ENCODE data around the gene PGAM2.

Gene PGAM2

DNA sequence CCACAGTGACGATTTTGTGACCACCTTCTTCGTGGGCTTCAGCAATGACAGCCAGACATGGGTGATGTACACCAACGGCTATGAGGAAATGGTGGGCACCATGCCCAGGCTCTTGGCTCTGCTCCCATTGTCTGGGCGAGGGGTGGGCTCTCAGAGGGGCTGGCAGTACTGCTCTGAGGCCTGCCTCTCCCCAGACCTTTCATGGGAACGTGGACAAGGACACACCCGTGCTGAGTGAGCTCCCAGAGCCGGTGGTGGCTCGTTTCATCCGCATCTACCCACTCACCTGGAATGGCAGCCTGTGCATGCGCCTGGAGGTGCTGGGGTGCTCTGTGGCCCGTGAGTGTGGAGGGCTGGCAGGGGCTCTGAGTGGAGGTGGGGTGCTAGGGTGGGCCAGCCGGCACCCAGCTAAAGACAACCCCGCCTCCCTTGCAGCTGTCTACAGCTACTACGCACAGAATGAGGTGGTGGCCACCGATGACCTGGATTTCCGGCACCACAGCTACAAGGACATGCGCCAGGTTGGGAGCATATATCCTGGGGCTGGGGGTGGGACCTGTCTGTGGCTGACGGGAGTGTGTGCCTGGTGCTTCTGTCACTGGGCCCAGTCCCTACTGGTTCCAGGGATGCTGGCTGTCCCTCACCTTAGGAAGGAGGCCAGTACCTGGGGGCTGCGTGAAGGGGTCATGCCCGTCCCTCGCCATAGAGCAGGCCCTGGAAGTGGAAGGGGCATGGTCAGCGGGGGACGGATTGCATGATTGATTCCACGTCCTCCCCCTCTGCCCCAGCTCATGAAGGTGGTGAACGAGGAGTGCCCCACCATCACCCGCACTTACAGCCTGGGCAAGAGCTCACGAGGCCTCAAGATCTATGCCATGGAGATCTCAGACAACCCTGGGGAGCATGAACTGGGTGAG, 45.6 kb upstream of the PGAM2 start:
- TF ChIP-seq, protein P1, sequence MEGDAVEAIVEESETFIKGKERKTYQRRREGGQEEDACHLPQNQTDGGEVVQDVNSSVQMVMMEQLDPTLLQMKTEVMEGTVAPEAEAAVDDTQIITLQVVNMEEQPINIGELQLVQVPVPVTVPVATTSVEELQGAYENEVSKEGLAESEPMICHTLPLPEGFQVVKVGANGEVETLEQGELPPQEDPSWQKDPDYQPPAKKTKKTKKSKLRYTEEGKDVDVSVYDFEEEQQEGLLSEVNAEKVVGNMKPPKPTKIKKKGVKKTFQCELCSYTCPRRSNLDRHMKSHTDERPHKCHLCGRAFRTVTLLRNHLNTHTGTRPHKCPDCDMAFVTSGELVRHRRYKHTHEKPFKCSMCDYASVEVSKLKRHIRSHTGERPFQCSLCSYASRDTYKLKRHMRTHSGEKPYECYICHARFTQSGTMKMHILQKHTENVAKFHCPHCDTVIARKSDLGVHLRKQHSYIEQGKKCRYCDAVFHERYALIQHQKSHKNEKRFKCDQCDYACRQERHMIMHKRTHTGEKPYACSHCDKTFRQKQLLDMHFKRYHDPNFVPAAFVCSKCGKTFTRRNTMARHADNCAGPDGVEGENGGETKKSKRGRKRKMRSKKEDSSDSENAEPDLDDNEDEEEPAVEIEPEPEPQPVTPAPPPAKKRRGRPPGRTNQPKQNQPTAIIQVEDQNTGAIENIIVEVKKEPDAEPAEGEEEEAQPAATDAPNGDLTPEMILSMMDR (IDR thresholded peaks at IDR 0.05; ENCODE audit: insufficient read depth, low read depth, low read length, missing control alignments): no peak
- DNase-seq (ENCODE audit: low read depth): no peak
- H3K4me3 ChIP-seq (ENCODE audit: low read depth, low read length): no peak overlapping the region

DNA sequence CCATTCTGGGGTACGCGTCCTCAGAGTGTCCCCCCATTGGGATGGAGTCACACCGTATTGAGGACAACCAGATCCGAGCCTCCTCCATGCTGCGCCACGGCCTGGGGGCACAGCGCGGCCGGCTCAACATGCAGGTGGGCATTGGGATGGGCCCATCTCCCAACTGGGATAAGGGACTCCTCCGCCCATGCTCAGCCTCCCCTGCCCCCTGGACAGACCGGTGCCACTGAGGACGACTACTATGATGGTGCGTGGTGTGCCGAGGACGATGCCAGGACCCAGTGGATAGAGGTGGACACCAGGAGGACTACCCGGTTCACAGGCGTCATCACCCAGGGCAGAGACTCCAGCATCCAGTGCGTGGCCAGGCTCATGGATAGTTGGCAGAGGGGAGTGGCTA, 44.6 kb upstream of the PGAM2 start:
- DNase-seq (ENCODE audit: low read depth): no peak
- TF ChIP-seq, protein P1 (IDR thresholded peaks at IDR 0.05; ENCODE audit: insufficient read depth, low read depth, low read length, missing control alignments): no peak
- no peak overlapping the region for H3K4me3 ChIP-seq (ENCODE audit: low read depth, low read length)

DNA sequence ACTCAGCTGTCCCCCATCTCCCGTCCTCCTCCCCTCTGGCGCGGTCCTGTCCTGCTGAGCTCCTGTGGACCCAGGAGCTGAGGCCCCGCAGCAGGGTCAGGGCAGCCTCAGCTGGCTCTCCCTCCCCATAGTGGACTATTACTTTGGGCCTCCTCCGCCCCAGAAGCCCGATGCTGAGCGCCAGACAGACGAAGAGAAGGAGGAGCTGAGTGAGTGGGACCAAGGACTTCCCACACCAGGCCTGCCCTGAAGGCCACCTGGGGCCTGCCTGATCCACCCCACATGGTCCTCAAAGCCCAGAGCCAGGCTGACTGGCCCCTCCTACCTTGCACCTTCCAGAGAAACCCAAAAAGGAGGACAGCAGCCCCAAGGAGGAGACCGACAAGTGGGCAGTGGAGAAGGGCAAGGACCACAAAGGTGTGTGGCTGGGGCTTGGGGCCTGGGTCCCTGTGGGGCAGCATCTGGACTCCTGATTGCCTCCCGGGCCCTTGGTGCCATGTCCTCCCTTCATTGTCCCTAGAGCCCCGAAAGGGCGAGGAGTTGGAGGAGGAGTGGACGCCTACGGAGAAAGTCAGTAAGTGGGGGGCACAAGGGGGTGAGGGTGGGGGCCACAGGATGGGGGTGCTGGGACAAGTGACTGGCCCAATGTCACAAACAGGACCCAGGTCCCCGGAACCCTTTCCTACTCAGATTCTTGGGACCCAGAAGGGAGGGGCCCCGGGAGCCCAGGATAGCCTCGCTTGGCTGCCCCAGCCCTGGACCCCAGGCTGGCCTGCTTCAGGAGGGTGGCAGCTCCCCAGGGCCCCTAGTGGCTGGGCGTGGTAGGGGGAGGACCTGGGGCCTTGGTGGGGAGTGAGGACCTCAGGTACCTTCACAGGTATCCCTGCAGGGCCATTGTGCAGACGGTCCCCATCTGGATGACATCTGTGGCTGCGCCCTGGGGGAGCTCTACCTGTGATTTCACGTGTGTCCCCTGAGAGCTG, 43.7 kb upstream of the PGAM2 start:
- TF ChIP-seq, protein P1 (IDR thresholded peaks at IDR 0.05; ENCODE audit: insufficient read depth, low read depth, low read length, missing control alignments): no peak
- DNase-seq (ENCODE audit: low read depth): no peak
- H3K4me3 ChIP-seq (ENCODE audit: low read depth, low read length): no peak overlapping the region

DNA sequence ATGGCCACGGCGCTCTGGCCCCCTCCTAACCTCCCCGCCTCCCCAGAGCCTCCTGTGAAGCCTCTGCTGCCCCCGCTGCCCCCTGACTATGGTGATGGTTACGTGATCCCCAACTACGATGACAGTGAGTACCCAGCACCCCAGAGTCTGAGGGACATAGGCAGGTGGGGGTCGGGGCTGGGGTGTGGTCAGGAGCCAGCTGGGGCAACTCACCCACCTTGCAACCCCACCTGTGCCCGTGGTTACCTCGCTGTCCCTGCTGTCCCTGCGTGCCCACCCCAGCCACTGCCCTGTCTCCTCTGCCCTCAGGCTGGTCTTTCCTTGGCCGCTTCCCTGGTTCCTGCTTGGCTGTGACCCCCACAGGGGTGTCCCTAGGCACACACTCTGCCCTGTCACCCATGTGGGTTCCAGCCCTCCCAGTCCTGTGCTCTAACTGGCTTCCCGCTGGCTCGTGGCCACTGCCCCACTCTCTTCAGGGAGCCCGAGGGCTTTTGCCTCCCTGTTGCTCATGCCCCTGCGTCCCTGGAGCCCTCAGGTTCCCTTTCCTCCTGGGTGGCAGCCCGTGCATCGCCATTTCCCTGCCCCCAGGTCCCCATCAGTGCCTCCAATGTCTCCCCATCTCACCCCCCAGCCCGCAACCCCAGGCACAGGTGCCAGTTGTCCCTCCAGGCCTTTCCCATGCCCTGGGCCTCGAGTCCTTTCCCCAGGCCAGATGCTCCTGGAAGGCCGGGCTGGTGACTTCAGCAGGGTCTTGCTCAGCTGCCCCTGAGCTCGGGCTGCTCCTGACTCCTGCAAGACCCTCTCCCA, 42.8 kb upstream of the PGAM2 start:
- TF ChIP-seq, protein P1 (IDR thresholded peaks at IDR 0.05; ENCODE audit: insufficient read depth, low read depth, low read length, missing control alignments): no peak
- DNase-seq (ENCODE audit: low read depth): no peak
- H3K4me3 ChIP-seq (ENCODE audit: low read depth, low read length): no peak overlapping the region

DNA sequence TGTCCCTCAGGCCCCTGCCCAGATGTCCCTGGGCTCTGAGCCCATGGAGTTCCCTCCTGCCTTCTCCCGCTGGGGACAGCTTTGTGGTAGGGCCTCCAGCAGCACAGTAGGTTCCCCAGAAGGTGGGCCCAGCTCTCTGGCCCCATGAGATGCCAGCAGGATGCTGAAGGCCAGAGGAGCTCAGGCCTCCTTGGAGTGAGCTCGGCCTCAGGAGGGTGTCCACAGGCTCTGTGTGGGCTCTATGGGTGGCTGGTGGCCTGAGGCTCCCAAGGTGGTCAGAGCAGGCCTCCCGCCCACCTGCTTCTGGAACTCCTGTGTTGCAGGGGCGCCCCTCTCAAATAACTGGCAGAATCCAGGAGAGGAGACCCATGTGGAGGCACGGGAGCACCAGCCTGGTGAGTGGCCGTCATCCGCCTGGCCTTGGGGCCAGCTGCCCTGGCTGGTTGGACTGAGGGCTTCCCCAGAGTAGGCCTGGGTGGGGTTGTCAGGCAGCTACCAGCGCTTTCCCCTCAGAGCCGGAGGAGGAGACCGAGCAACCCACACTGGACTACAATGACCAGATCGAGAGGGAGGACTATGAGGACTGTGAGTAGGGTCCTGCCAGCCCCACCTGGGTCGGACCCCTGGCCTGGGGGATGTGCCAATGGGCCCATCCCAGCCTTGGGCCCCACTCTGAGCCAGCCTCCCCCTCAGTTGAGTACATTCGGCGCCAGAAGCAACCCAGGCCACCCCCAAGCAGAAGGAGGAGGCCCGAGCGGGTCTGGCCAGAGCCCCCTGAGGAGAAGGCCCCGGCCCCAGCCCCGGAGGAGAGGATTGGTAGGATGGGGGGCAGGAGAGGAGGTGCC, 42.0 kb upstream of the PGAM2 start:
- H3K4me3 ChIP-seq (ENCODE audit: low read depth, low read length): no peak overlapping the region
- DNase-seq (ENCODE audit: low read depth): no peak

More for the DNA sequence above, 42.0 kb upstream of the PGAM2 start:
- TF ChIP-seq, protein P1 (IDR thresholded peaks at IDR 0.05; ENCODE audit: insufficient read depth, low read depth, low read length, missing control alignments): no peak
